Erythroblast (primary cell): ENCODE data around the gene NAT16.
"Not testable (repeated sequence)": the region's sequence is repeated elsewhere in the genome, so short reads cannot be mapped to it uniquely, and the experiment has no call there.

Experiments used
- GATA1 ChIP-seq: IDR thresholded peaks from 2 replicates; pipeline ENCODE4 v1.6.1; 2011; ENCODE audit warnings: low read depth, mild to moderate bottlenecking, control low read depth, low read length, moderate library complexity
- POLR2A ChIP-seq: IDR thresholded peaks from 2 replicates; pipeline ENCODE4 v1.6.1; 2011; ENCODE audit warnings: mild to moderate bottlenecking, low read length

GRCh38 chr7:101199522-101199921 is 19.4 kb upstream of the NAT16 start:
- TF ChIP-seq POLR2A, GATA1: not testable (repeated sequence)
